Nephron progenitor cell (in vitro differentiated cells): ENCODE data around the gene TRIM41.

ENCODE experiments used
- DNase-seq: peaks from one replicate; pipeline ENCODE4 v3.0.0; 2021
- H3K27ac Mint-ChIP-seq: 2 replicates; pipeline ENCODE4 v1.8.0; 2021; ENCODE audit warnings: mild to moderate bottlenecking, moderate library complexity, mixed read lengths
- H3K27me3 Mint-ChIP-seq: 2 replicates; pipeline ENCODE4 v1.8.0; 2021; ENCODE audit warnings: mild to moderate bottlenecking, low read depth, mixed read lengths; ENCODE audit not compliant: poor library complexity
- H3K36me3 Mint-ChIP-seq: 2 replicates; pipeline ENCODE4 v1.8.0; 2021; ENCODE audit warnings: low read depth, mixed read lengths
- H3K4me1 Mint-ChIP-seq: 2 replicates; pipeline ENCODE4 v1.8.0; 2021; ENCODE audit warnings: mixed read lengths
- H3K4me3 Mint-ChIP-seq: 2 replicates; pipeline ENCODE4 v1.8.0; 2021; ENCODE audit warnings: mild to moderate bottlenecking, moderate library complexity, mixed read lengths
- H3K9me3 Mint-ChIP-seq: 2 replicates; pipeline ENCODE4 v1.8.0; 2021; ENCODE audit warnings: mild to moderate bottlenecking, moderate library complexity, mixed read lengths
- TF ChIP-seq, protein P1 (sequence below): fragments of 200-600 bp; sonication (generic); IDR thresholded peaks from 2 replicates; pipeline ENCODE4 v1.5.0; 2021; ENCODE audit warnings: antibody characterized with exemption

Gene TRIM41

DNA sequence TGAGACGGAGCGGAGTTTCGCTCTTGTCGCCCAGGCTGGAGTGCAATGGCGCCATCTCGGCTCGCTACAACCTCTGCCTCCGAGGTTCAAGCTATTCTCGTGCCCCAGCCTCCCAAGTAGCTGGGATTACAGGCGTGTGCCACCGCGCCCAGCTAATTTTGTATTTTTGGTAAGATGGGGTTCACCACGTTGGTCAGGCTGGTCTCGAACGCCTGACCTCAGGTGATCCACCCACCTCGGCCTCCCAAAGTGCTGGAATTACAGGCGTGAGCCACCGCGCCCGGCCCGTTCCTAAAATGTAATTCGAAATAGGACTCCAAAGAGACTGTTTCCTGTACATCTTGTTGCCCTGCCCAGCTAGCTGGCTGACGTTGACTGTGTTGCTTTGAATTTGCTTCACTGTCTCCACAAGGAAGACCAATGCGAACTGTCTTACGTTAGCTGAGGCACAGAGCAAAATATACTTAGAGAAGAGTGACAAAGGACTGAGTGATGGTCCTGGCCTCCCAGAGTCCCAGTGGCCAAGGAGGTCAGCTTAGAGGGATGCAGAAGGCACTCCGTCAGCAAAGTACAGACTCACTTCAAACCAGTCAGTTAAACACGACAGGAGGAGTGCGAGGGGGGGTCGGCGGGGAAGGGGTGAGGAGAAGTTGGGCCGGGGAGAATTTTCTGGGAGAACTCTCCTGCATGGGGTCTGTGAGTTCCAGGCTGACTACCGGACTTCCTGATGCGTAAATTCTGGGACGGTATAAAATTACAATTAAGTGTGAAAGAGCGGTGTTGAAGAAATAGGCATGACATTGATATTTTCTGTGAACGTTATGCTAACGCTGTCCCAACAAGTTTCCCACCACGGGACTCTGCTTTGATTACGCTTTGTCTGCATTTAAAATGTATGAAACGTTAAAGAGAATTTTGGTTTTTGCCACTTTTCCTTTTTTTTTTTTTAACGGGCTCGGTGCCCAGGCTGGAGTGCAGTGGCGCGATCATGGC lies 6.8 kb upstream of the TRIM41 start:
- peaks cover 67% of the 10 kb centered on the region for H3K27me3 Mint-ChIP-seq
- no peak overlapping the region for H3K27ac Mint-ChIP-seq
- TF ChIP-seq, protein P1, sequence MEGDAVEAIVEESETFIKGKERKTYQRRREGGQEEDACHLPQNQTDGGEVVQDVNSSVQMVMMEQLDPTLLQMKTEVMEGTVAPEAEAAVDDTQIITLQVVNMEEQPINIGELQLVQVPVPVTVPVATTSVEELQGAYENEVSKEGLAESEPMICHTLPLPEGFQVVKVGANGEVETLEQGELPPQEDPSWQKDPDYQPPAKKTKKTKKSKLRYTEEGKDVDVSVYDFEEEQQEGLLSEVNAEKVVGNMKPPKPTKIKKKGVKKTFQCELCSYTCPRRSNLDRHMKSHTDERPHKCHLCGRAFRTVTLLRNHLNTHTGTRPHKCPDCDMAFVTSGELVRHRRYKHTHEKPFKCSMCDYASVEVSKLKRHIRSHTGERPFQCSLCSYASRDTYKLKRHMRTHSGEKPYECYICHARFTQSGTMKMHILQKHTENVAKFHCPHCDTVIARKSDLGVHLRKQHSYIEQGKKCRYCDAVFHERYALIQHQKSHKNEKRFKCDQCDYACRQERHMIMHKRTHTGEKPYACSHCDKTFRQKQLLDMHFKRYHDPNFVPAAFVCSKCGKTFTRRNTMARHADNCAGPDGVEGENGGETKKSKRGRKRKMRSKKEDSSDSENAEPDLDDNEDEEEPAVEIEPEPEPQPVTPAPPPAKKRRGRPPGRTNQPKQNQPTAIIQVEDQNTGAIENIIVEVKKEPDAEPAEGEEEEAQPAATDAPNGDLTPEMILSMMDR: no peak
- no peak for DNase-seq
- peaks cover 20% of the 10 kb centered on the region for H3K4me1 Mint-ChIP-seq
- H3K9me3 Mint-ChIP-seq: no peaks in the 10 kb centered on the region
- no peaks in the 10 kb centered on the region for H3K36me3 Mint-ChIP-seq
- H3K4me3 Mint-ChIP-seq: peak overlapping the region; percentile 81

DNA sequence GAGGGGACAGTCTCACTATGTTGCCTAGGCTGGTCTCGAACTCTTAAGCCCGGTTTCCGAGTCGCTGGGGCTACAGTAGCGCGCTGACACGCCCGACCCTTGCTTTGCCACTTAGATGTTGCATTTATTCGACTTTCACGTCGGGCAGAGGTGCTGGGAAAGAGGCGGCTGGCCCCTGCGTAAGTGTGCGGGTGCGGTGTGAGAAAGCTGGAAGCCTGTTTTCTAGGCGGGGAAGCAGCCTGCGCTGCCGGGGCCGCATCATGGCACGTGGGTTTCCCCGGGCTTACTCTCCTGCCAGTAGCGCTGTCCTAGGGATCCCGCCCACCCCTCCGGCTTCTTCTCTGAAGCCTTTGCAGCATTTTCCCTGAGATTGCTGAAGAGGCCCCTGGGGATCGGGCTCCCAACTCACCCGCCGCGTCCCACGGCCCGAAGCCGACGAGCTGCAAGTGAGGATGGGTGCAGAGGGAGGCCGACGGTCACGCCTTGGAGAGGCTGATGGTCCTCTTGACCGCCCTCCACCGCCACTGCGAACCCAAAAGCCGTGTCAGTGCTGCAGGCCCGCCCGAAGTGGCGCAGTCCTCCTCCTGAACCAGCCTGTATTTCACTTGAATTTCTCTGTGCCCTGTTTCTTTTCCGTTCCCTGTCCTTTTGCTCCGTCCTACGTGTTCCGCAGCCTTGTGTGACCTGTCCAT lies 5.8 kb upstream of the TRIM41 start:
- Mint-ChIP-seq H3K27me3 (peaks cover 66% of the 10 kb centered on the region), H3K4me1 (peaks cover 20% of the 10 kb centered on the region), H3K36me3 (no peaks in the 10 kb centered on the region), H3K27ac (peak overlapping the region; percentile 8), H3K9me3 (peaks cover 5% of the 10 kb centered on the region), H3K4me3 (peak overlapping the region; percentile 88)
- peak; percentile 68 for DNase-seq
- TF ChIP-seq, protein P1: no peak

- peak overlapping the region; percentile 88 for H3K4me3 Mint-ChIP-seq
- H3K27ac Mint-ChIP-seq: peak overlapping the region; percentile 8
- H3K27me3 Mint-ChIP-seq: peaks cover 62% of the 10 kb centered on the region
- H3K9me3 Mint-ChIP-seq: peaks cover 6% of the 10 kb centered on the region
- peaks cover 20% of the 10 kb centered on the region for H3K4me1 Mint-ChIP-seq
- DNase-seq: peak; percentile 38
- H3K36me3 Mint-ChIP-seq: no peaks in the 10 kb centered on the region
- TF ChIP-seq, protein P1: no peak
Observed at GRCh38 chr5:181217803-181218062, 5.3 kb upstream of the TRIM41 start.

DNA sequence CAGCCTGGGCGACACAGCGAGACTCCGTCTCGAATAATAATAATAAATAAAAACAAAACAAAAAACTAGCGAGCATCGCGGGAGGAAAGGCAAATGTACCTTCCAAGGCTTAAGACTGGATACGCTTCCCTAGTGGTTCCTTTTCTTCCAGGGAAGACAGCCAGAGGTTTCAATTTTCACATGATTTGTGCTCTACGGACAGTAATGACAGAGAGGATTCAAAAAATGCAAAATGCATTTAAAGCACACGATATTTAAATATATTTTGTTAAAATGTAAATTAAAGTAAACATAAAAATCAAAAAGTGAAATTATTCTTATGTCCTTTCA lies 4.3 kb upstream of the TRIM41 start:
- H3K27me3 Mint-ChIP-seq: peaks cover 52% of the 10 kb centered on the region
- TF ChIP-seq, protein P1: no peak
- peak overlapping the region; percentile 88 for H3K4me3 Mint-ChIP-seq
- H3K27ac Mint-ChIP-seq: no peak overlapping the region
- H3K4me1 Mint-ChIP-seq: peaks cover 15% of the 10 kb centered on the region
- DNase-seq: no peak
- no peaks in the 10 kb centered on the region for H3K36me3 Mint-ChIP-seq
- H3K9me3 Mint-ChIP-seq: peaks cover 6% of the 10 kb centered on the region

- Mint-ChIP-seq H3K27me3 (peaks cover 44% of the 10 kb centered on the region), H3K9me3 (peaks cover 6% of the 10 kb centered on the region), H3K4me3 (peak overlapping the region; percentile 72), H3K4me1 (peaks cover 21% of the 10 kb centered on the region), H3K27ac (no peak overlapping the region), H3K36me3 (peaks cover 2% of the 10 kb centered on the region)
- no peak for DNase-seq
- TF ChIP-seq, protein P1: no peak
Observed at GRCh38 chr5:181219262-181220177, 3.6 kb upstream of the TRIM41 start.
